ENCODE results near the gene GPC1. TPM values are rescaled to one million over a fixed set of nuclear protein-coding genes. Genes with fewer than 3 reads are reported as not detected.

Gene GPC1
- total and polyA plus RNA-seq, 2 of the 13 experiments (the other 11 are each of a cell fraction or from before 2014, with no cell fraction given) = 4.0 to 5.5 TPM

- TF ChIP-seq UBTF (CRISPR knock-in tag; IDR thresholded peaks at IDR 0.05) = no peak
- TF ChIP-seq ZNF777 (CRISPR knock-in tag; IDR thresholded peaks at IDR 0.05) = no peak
- no peak for TF ChIP-seq SMAD9 (CRISPR knock-in tag; IDR thresholded peaks at IDR 0.05)
- TF ChIP-seq ZNF720 (CRISPR knock-in tag; IDR thresholded peaks at IDR 0.05) = no peak
These were observed 70.4 kb downstream of the GPC1 start (continued) for GRCh38 chr2:240505910-240506309.

- Histone ChIP-seq H3K4me3 (replicated peaks in 1 of 3; ENCODE audit: insufficient read depth in 1 of 3, low read depth in 2 of 3, low read length in 3 of 3) (no peak overlapping the region), H3K79me2 (ENCODE audit: insufficient read depth, low read length) (no peaks in the 10 kb centered on the region), H4K20me1 (ENCODE audit: insufficient read depth, low read length) (no peaks in the 10 kb centered on the region), H3K4me2 (ENCODE audit: low read depth, low read length) (no peak overlapping the region), H3K9ac (ENCODE audit: insufficient read depth, low read depth, low read length) (no peak overlapping the region), H2AFZ (ENCODE audit: low read length) (no peak overlapping the region), H3K36me3 (replicated peaks in 1 of 2; ENCODE audit: control insufficient read depth in 1 of 2, insufficient read depth in 2 of 2, low read length in 2 of 2) (peaks cover 1 to 2% of the 10 kb centered on the region in 2 experiments; a peak in 3 of 5 replicates), H3K27me3 (ENCODE audit: control insufficient read depth in 1 of 2, insufficient read depth in 2 of 2, low read length in 2 of 2) (no peaks in the 10 kb centered on the region), H3K4me1 (ENCODE audit: insufficient read depth, low read length) (no peaks in the 10 kb centered on the region), H3K9me3 (ENCODE audit: low read length) (no peaks in the 10 kb centered on the region), H3K27ac (ENCODE audit: extremely low read length, insufficient read depth, low read length) (no peak overlapping the region)
- CTCF ChIA-PET (ENCODE audit: low intra/inter-chr PET ratio, low total read pairs) = no interaction called here
- in situ Hi-C loops (cut with HindIII; ENCODE audit: extremely low pct_ligation_motif_present, low pct_unique_long_range_greater_than_20kb) (no loop called here), intact Hi-C loops (cut with micrococcal nuclease; ENCODE audit: unreplicated experiment) (no loop called here)
- no TSS peak for BruUV-seq (replicated peaks)
- DNase-seq (ENCODE audit: low spot score) (no peak), ATAC-seq (no peak), FAIRE-seq (no peak)
- POLR2A ChIA-PET = no interaction called here
- 94% methylated on average over 17 of the region's 17 CpGs for WGBS (ENCODE audit: low lambda C conversion rate)
- TF ChIP-seq ZNF333 (CRISPR knock-in tag; IDR thresholded peaks at IDR 0.05; ENCODE audit: borderline replicate concordance) (no peak), STAT6 (CRISPR knock-in tag; IDR thresholded peaks at IDR 0.05; ENCODE audit: borderline replicate concordance) (no peak), ZNF713 (CRISPR knock-in tag; IDR thresholded peaks at IDR 0.05) (no peak), MXD3 (CRISPR knock-in tag; IDR thresholded peaks at IDR 0.05) (no peak), GPN1 (CRISPR knock-in tag; IDR thresholded peaks at IDR 0.05; ENCODE audit: borderline replicate concordance) (no peak), EHMT2 (IDR thresholded peaks at IDR 0.05; ENCODE audit: borderline replicate concordance, low read depth, low read length) (no peak), ZNF574 (CRISPR knock-in tag; IDR thresholded peaks at IDR 0.05) (no peak), ZNF562 (CRISPR knock-in tag; IDR thresholded peaks at IDR 0.05; ENCODE audit: borderline replicate concordance) (no peak), ZZZ3 (CRISPR knock-in tag; IDR thresholded peaks at IDR 0.05; ENCODE audit: borderline replicate concordance) (no peak), ZFP36L2 (CRISPR knock-in tag; IDR thresholded peaks at IDR 0.05) (no peak)
These were observed 71.1 kb downstream of the GPC1 start for GRCh38 chr2:240506406-240507059.
